SU-DHL-6 (cell line): ENCODE measurements around the gene SLC6A12.

Experiments used
- H2AFZ ChIP-seq: fragments of 200-600 bp; sonication (generic); 2 replicates; pipeline ENCODE4 v1.6.1; 2014; ENCODE audit warnings: low read depth, mild to moderate bottlenecking, moderate library complexity, mixed read lengths, antibody characterized with exemption, low read length; ENCODE audit not compliant: severe bottlenecking
- H3F3A ChIP-seq: fragments of 200-600 bp; shearing (Covaris generic); 2 replicates; pipeline ENCODE4 v1.6.0; 2016; ENCODE audit warnings: antibody characterized with exemption, mild to moderate bottlenecking; ENCODE audit not compliant: insufficient read depth
- H3K27ac ChIP-seq: fragments of 200-600 bp; sonication (generic); 2 replicates; pipeline ENCODE4 v1.5.1; 2016; ENCODE audit warnings: low read depth, mild to moderate bottlenecking, low read length, moderate library complexity, mixed read lengths
- H3K27me3 ChIP-seq: fragments of 200-600 bp; sonication (generic), shearing (Covaris generic); 2 replicates; pipeline ENCODE4 v1.6.0; 2014; ENCODE audit warnings: mild to moderate bottlenecking, low read length
- H3K36me3 ChIP-seq: fragments of 200-600 bp; sonication (generic); 2 replicates; pipeline ENCODE4 v1.6.1; 2014; ENCODE audit warnings: mild to moderate bottlenecking, low read length, mixed read lengths
- H3K4me2 ChIP-seq: fragments of 300-600, 200-600 bp; shearing (Covaris generic), sonication (generic); 2 replicates; pipeline ENCODE4 v1.6.0; 2014; ENCODE audit warnings: low read length, low read depth, mild to moderate bottlenecking; ENCODE audit not compliant: poor library complexity, severe bottlenecking
- H3K4me3 ChIP-seq: fragments of 200-600 bp; sonication (generic); 2 replicates; pipeline ENCODE4 v1.5.1; 2014; ENCODE audit warnings: antibody characterized with exemption, low read length, mild to moderate bottlenecking, mixed read lengths; ENCODE audit not compliant: insufficient read depth, poor library complexity, severe bottlenecking
- H3K79me2 ChIP-seq: fragments of 200-600 bp; sonication (generic); 2 replicates; pipeline ENCODE4 v1.6.1; 2014; ENCODE audit warnings: mild to moderate bottlenecking, low read length, moderate library complexity; ENCODE audit not compliant: insufficient read depth
- H3K9ac ChIP-seq: fragments of 200-600 bp; sonication (generic); 2 replicates; pipeline ENCODE4 v1.7.0; 2014; ENCODE audit warnings: mild to moderate bottlenecking, low read length
- H3K9me2 ChIP-seq: fragments of 200-600 bp; sonication (generic); replicated peaks from 2 replicates; pipeline ENCODE4 v1.6.1; 2014; ENCODE audit warnings: low read length; ENCODE audit not compliant: insufficient read depth
- H3K9me3 ChIP-seq: fragments of 200-600 bp; sonication (generic); 2 replicates; pipeline ENCODE4 v1.6.1; 2014; ENCODE audit warnings: low read length, mixed read lengths; ENCODE audit not compliant: insufficient read depth
- H4K20me1 ChIP-seq: fragments of 200-600 bp; sonication (generic); 2 replicates; pipeline ENCODE4 v1.6.1; 2014; ENCODE audit warnings: low read depth, mild to moderate bottlenecking, antibody characterized with exemption, low read length, moderate library complexity, mixed read lengths
- EZH2phosphoT487 ChIP-seq: fragments of 200-600 bp; sonication (generic), shearing (Covaris generic); conservative IDR thresholded peaks from 2 replicates; pipeline ENCODE4 v1.6.1; 2018; ENCODE audit warnings: mild to moderate bottlenecking, antibody characterized with exemption, low read length, moderate library complexity, mixed read lengths
- TF ChIP-seq, protein P1 (sequence below): fragments of 200-600 bp; sonication (generic); IDR thresholded peaks from one replicate; pipeline ENCODE4 v1.5.1; 2017; ENCODE audit warnings: antibody characterized with exemption, mild to moderate bottlenecking, low read length, moderate library complexity; ENCODE audit not compliant: insufficient read depth, poor library complexity, severe bottlenecking

SLC6A12 gene

DNA sequence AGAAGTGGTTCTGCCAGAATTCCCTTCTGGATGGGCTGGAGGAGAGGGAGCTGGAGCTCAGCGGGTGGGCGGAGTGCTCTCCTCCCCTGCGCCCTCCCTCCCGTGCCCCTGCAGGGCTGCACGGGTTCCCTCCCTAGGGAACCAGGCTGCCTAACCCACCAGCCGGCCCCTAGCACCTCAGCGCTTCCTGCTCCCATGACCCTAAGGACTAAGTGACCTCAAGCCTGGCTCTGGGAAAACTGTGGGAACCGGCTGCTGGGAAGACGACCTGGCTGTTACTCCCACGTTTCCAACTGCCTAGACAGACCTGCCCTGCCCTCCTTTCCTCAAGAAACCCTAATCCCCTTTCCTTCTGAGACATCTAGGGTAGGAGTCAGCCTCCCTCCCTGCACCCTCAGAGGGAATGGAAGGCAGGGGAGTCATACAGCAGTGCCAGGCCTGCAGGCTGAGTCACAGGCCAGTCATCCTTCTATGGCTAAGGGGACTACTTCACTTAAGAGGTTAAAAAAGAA is 31.5 kb downstream of the SLC6A12 start:
- Histone ChIP-seq H3K4me3 (no peak overlapping the region), H3K9ac (no peak overlapping the region)

DNA sequence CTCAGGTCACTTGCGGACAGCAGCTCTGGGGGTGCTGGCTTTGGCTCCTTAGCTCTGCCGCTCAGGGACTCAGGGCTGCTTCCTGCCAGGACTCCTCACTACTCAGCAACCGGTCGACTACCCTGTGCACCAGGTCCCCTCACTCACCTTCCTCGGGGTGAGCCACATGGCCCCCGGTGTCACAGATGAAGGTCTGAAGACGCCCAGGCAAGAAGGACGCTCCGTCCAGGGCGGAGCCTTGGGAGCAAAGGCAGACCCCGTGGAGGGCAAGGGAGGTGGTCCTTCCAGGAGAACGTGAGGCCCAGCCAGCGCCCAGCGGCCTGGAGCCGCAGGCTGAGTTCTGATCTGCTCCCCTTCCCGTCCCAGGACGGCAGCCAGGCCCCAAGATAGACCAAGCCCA is 32.0 kb downstream of the SLC6A12 start:
- no peaks in the 10 kb centered on the region for H3K27me3 ChIP-seq
- no peak overlapping the region for H3K9ac ChIP-seq
- no peaks in the 10 kb centered on the region for H3K36me3 ChIP-seq
- no peak overlapping the region for H2AFZ ChIP-seq
- no peak overlapping the region for H3K4me3 ChIP-seq
- no peaks in the 10 kb centered on the region for H3K9me3 ChIP-seq
- H3K79me2 ChIP-seq = no peaks in the 10 kb centered on the region
- no peaks in the 10 kb centered on the region for H3K9me2 ChIP-seq
- no peaks in the 10 kb centered on the region for H4K20me1 ChIP-seq
- no peak overlapping the region for H3K27ac ChIP-seq
- no peaks in the 10 kb centered on the region for H3F3A ChIP-seq
- TF ChIP-seq, protein P1, sequence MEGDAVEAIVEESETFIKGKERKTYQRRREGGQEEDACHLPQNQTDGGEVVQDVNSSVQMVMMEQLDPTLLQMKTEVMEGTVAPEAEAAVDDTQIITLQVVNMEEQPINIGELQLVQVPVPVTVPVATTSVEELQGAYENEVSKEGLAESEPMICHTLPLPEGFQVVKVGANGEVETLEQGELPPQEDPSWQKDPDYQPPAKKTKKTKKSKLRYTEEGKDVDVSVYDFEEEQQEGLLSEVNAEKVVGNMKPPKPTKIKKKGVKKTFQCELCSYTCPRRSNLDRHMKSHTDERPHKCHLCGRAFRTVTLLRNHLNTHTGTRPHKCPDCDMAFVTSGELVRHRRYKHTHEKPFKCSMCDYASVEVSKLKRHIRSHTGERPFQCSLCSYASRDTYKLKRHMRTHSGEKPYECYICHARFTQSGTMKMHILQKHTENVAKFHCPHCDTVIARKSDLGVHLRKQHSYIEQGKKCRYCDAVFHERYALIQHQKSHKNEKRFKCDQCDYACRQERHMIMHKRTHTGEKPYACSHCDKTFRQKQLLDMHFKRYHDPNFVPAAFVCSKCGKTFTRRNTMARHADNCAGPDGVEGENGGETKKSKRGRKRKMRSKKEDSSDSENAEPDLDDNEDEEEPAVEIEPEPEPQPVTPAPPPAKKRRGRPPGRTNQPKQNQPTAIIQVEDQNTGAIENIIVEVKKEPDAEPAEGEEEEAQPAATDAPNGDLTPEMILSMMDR = no peak
- no peak for TF ChIP-seq EZH2phosphoT487
- H3K4me2 ChIP-seq = no peak overlapping the region

More for the DNA sequence above, 31.5 kb downstream of the SLC6A12 start:
- no peaks in the 10 kb centered on the region for H4K20me1 ChIP-seq
- H3K27ac ChIP-seq = no peak overlapping the region
- H3K27me3 ChIP-seq = no peaks in the 10 kb centered on the region
- H3K9me2 ChIP-seq = no peaks in the 10 kb centered on the region
- TF ChIP-seq, protein P1 = no peak
- no peak for TF ChIP-seq EZH2phosphoT487
- H3K9me3 ChIP-seq = no peaks in the 10 kb centered on the region
- no peaks in the 10 kb centered on the region for H3K36me3 ChIP-seq
- H3K4me2 ChIP-seq = no peak overlapping the region
- H3K79me2 ChIP-seq = no peaks in the 10 kb centered on the region
- no peaks in the 10 kb centered on the region for H3F3A ChIP-seq
- no peak overlapping the region for H2AFZ ChIP-seq

DNA sequence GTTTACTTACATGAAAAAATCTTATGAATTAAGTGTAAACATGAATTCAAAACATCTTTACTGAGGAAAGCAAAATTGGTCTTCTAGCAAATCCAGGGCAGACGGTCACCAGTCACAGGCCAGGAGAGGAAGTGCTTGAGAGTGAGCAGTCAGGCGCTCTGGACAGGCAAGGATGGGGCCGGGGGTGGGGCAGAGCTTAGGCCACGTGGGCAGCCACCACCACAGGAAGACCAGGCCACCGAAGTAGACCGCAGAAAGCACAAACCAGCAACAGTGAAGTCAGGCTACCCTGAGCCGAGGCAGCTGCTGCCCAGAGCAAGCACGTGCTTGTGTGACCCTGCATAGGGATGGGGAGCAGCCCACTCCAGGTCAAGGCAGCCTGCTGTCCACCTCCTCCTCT is 33.5 kb downstream of the SLC6A12 start:
- Histone ChIP-seq H3K27me3 (no peaks in the 10 kb centered on the region), H3K79me2 (no peaks in the 10 kb centered on the region), H3K4me2 (no peak overlapping the region), H4K20me1 (no peaks in the 10 kb centered on the region), H2AFZ (no peak overlapping the region), H3K4me3 (no peak overlapping the region), H3K36me3 (no peaks in the 10 kb centered on the region), H3K9me3 (no peaks in the 10 kb centered on the region), H3K9me2 (no peaks in the 10 kb centered on the region), H3K9ac (no peak overlapping the region), H3K27ac (no peak overlapping the region), H3F3A (no peaks in the 10 kb centered on the region)
- TF ChIP-seq, protein P1 = no peak
- TF ChIP-seq EZH2phosphoT487 = no peak
